Aorta (tissue), 5 donors: ENCODE results near the gene UXS1. TPM values are rescaled to one million over a fixed set of nuclear protein-coding genes. Genes with fewer than 3 reads are reported as not detected.

Experiments
- ATAC-seq: fragments of 200-7000 bp; cut with Tn5 transposase; one replicate; pipeline ENCODE4 v1.9.1; 2022; ENCODE audit warnings: moderate library complexity; ENCODE audit not compliant: low FRiP score
- DNase-seq, 2 donors: peaks; one replicate each; pipeline ENCODE4 v3.0.0-alpha.2; 2020
- H3K27ac ChIP-seq, 2 donors: one replicate each; pipeline ENCODE4 v1.5.1; 2013; ENCODE audit warnings: low read length in 2 of 2, mild to moderate bottlenecking in 2 of 2, moderate library complexity in 2 of 2, control low read depth in 1 of 2, inconsistent platforms in 1 of 2, low read depth in 1 of 2
- H3K27me3 ChIP-seq, 2 donors: one replicate each; pipeline ENCODE4 v1.6.1; 2013; ENCODE audit warnings: control low read depth in 1 of 2, low read length in 1 of 2, mild to moderate bottlenecking in 1 of 2, moderate library complexity in 1 of 2; ENCODE audit not compliant: insufficient read depth in 2 of 2, control insufficient read depth in 1 of 2
- H3K36me3 ChIP-seq, 2 donors: one replicate each; pipeline ENCODE4 v1.6.1; 2013; ENCODE audit warnings: control low read depth in 1 of 2, low read length in 1 of 2, mild to moderate bottlenecking in 1 of 2; ENCODE audit not compliant: insufficient read depth in 2 of 2, control insufficient read depth in 1 of 2
- H3K4me1 ChIP-seq, 2 donors: one replicate each; pipeline ENCODE4 v1.6.1; 2013; ENCODE audit warnings: low read length in 2 of 2, control low read depth in 1 of 2, mild to moderate bottlenecking in 1 of 2, moderate library complexity in 1 of 2; ENCODE audit not compliant: insufficient read depth in 2 of 2, control insufficient read depth in 1 of 2
- H3K4me3 ChIP-seq, 2 donors: one replicate each; pipeline ENCODE4 v1.5.1; 2013; ENCODE audit warnings: low read length in 2 of 2, control low read depth in 1 of 2, mild to moderate bottlenecking in 1 of 2
- H3K9me3 ChIP-seq: one replicate; pipeline ENCODE4 v1.6.1; 2013; ENCODE audit warnings: mild to moderate bottlenecking, low read length; ENCODE audit not compliant: control insufficient read depth
- WGBS, 2 donors: extraction: QIAGEN DNeasy Blood & Tissue Kit; methylation state at CpG; one replicate each; pipeline ENCODE4 v1.1.7; 2013; 5-methylcytosine and 5-hydroxymethylcytosine counted together
- intact Hi-C, 2 donors: fragments of 100-400 bp; cut with DNase I; formaldehyde crosslinking; loops; one replicate each; pipeline versions ENCODE4 v1.14.2 to v1.15.0; 2022
- polyA plus RNA-seq, 2 donors: library from polyadenylated mRNA; stranded (reverse); fragments of 200-250 nt; gene quantifications; one replicate each; pipeline ENCODE4 v1.2.3, GENCODE V29; 2013
- total RNA-seq, 2 donors: library from RNA; stranded (reverse); fragmentation: NEBNext Ultra II Directional; extraction: Animal tissue kit (Norgen Biotek cat#: 25700); gene quantifications; one replicate each; pipeline ENCODE4 v1.2.1, GENCODE V29; 2021
- donor health status: healthy with polysubstance abuse.
- donor health status: Bipolar disorder and iron deficiency.
- donor health status: DM: no; HTN: no; CAD: no.
- donor health status: DM: no; HTN: no; CAD: no.
- donor health status: DM: yes; HTN: yes; CAD: no.

UXS1 gene
- total and polyA plus RNA-seq, 4 donors = 10.5 to 29.3 (median 16.5) TPM

GRCh38 chr2:106153781-106154180 lies 40.3 kb downstream of the UXS1 start:
- H3K4me1 ChIP-seq = no peaks in the 10 kb centered on the region
- DNase-seq (no peak), ATAC-seq (no peak)
- 92 to 97% methylated on average over 1 of the region's 1 CpG for WGBS, 2 donors
- H3K27ac ChIP-seq = no peak overlapping the region
- H3K36me3 ChIP-seq = peaks cover 2 to 10% of the 10 kb centered on the region in 2 donors
- H3K4me3 ChIP-seq = no peak overlapping the region
- no peaks in the 10 kb centered on the region for H3K27me3 ChIP-seq
- intact Hi-C loops = no loop called here
- peaks cover 4% of the 10 kb centered on the region for H3K9me3 ChIP-seq

GRCh38 chr2:106147665-106148064 lies 46.4 kb downstream of the UXS1 start:
- H3K27ac ChIP-seq = no peak overlapping the region
- no peak for ATAC-seq
- no peaks in the 10 kb centered on the region for H3K4me1 ChIP-seq
- H3K27me3 ChIP-seq = no peaks in the 10 kb centered on the region
- H3K36me3 ChIP-seq = no peaks in the 10 kb centered on the region
- intact Hi-C loops = no loop called here
- no peak overlapping the region for H3K4me3 ChIP-seq
- 90 to 96% methylated on average over 3 of the region's 3 CpGs for WGBS, 2 donors
- H3K9me3 ChIP-seq = no peaks in the 10 kb centered on the region
- DNase-seq = no peak

- intact Hi-C loops = no loop called here
- no peak overlapping the region for H3K27ac ChIP-seq
- DNase-seq (no peak), ATAC-seq (no peak)
- no peaks in the 10 kb centered on the region for H3K27me3 ChIP-seq
- no peaks in the 10 kb centered on the region for H3K36me3 ChIP-seq
- no peaks in the 10 kb centered on the region for H3K9me3 ChIP-seq
- H3K4me1 ChIP-seq = no peaks in the 10 kb centered on the region
- no peak overlapping the region for H3K4me3 ChIP-seq
- 37 to 52% methylated on average over 3 of the region's 3 CpGs for WGBS, 2 donors
Measured at GRCh38 chr2:106147159-106147558, 46.9 kb downstream of the UXS1 start.

- Histone ChIP-seq H3K27ac (no peak overlapping the region), H3K4me1 (peaks cover under 1 to 1% of the 10 kb centered on the region in 2 donors)
- WGBS, 2 donors = 77 to 82% methylated on average over 21 of the region's 21 CpGs
Measured at GRCh38 chr2:106144621-106145331, 49.3 kb downstream of the UXS1 start.

GRCh38 chr2:106143495-106144215 lies 50.4 kb downstream of the UXS1 start:
- Histone ChIP-seq H3K4me3 (no peak overlapping the region), H3K9me3 (no peaks in the 10 kb centered on the region), H3K4me1 (peaks cover 1 to 3% of the 10 kb centered on the region in 2 donors), H3K27me3 (no peaks in the 10 kb centered on the region), H3K36me3 (no peaks in the 10 kb centered on the region), H3K27ac (no peak overlapping the region)
- ATAC-seq = no peak
- intact Hi-C loops = no loop called here
- 95 to 96% methylated on average over 7 of the region's 7 CpGs for WGBS, 2 donors
- DNase-seq = no peak

More at GRCh38 chr2:106144621-106145331, 49.3 kb downstream of the UXS1 start:
- Histone ChIP-seq H3K4me3 (no peak overlapping the region), H3K9me3 (no peaks in the 10 kb centered on the region), H3K27me3 (no peaks in the 10 kb centered on the region), H3K36me3 (no peaks in the 10 kb centered on the region)
- DNase-seq (no peak), ATAC-seq (no peak)
- intact Hi-C loops = no loop called here

- Histone ChIP-seq H3K4me3 (no peak overlapping the region), H3K27ac (no peak overlapping the region)
Measured at GRCh38 chr2:106142683-106143082, 51.4 kb downstream of the UXS1 start.

GRCh38 chr2:106140913-106141312 lies 53.2 kb downstream of the UXS1 start:
- 90 to 93% methylated on average over 2 of the region's 2 CpGs for WGBS, 2 donors
- H3K4me3 ChIP-seq = no peak overlapping the region
- H3K27me3 ChIP-seq = no peaks in the 10 kb centered on the region
- DNase-seq (no peak), ATAC-seq (no peak)
- intact Hi-C loops = no loop called here
- H3K4me1 ChIP-seq = peaks cover 1 to 3% of the 10 kb centered on the region in 2 donors
- no peaks in the 10 kb centered on the region for H3K9me3 ChIP-seq
- H3K27ac ChIP-seq = no peak overlapping the region
- H3K36me3 ChIP-seq = no peaks in the 10 kb centered on the region

More at GRCh38 chr2:106142683-106143082, 51.4 kb downstream of the UXS1 start:
- intact Hi-C loops = no loop called here
- Histone ChIP-seq H3K27me3 (no peaks in the 10 kb centered on the region), H3K4me1 (peaks cover 1 to 3% of the 10 kb centered on the region in 2 donors), H3K36me3 (no peaks in the 10 kb centered on the region), H3K9me3 (no peaks in the 10 kb centered on the region)
- DNase-seq (no peak), ATAC-seq (no peak)
- 78 to 84% methylated on average over 3 of the region's 3 CpGs for WGBS, 2 donors

- no peak overlapping the region for H3K4me3 ChIP-seq
- no peaks in the 10 kb centered on the region for H3K9me3 ChIP-seq
- H3K4me1 ChIP-seq = peaks cover 1 to 3% of the 10 kb centered on the region in 2 donors
- no peak for ATAC-seq
- WGBS, 2 donors = 42 to 51% methylated on average over 6 of the region's 6 CpGs
- no peaks in the 10 kb centered on the region for H3K27me3 ChIP-seq
- no peaks in the 10 kb centered on the region for H3K36me3 ChIP-seq
- H3K27ac ChIP-seq = no peak overlapping the region
- DNase-seq = no peak
- intact Hi-C loops = no loop called here
Measured at GRCh38 chr2:106140113-106140512, 54.0 kb downstream of the UXS1 start.
